OCI-LY3 (cell line): ENCODE results near the gene LRRC34.

ENCODE experiments used
- CTCF ChIP-seq: fragments of 200-600, 300-600 bp; sonication (generic); IDR thresholded peaks from 2 replicates; pipeline ENCODE4 v1.5.1; 2014; ENCODE audit warnings: antibody characterized with exemption, low read length, low read depth
- EZH2phosphoT487 ChIP-seq: fragments of 200-600 bp; shearing (Covaris generic); IDR thresholded peaks from 2 replicates; pipeline ENCODE4 v1.6.1; 2018; ENCODE audit warnings: antibody characterized with exemption, mixed run types, low read depth

- TF ChIP-seq CTCF (no peak), EZH2phosphoT487 (no peak)
These were observed 34.9 kb downstream of the LRRC34 start for GRCh38 chr3:169777822-169778221.
